Astrocyte (in vitro differentiated cells and primary cell): ENCODE results near the gene PFDN4. TPM values are rescaled to one million over a fixed set of nuclear protein-coding genes. Genes with fewer than 3 reads are reported as not detected.
A peak's percentile ranks its signal among the peaks of the same experiment; 100 is the strongest.

Experiments
- DNase-seq: peaks from one replicate; pipeline ENCODE4 v3.0.0-alpha.2; 2010; ENCODE audit warnings: low read depth
- FAIRE-seq: peaks from 2 replicates; lab custom pipeline; 2011; peaks lifted over from hg19 to GRCh38; lab: Jason Lieb, UNC
- H2AFZ ChIP-seq: 2 replicates; pipeline ENCODE4 v1.6.0; 2012; ENCODE audit warnings: low read depth, low read length, inconsistent platforms
- H3K27ac ChIP-seq: 2 replicates; pipeline ENCODE4 v1.5.1; 2011; ENCODE audit warnings: low read depth, low read length, inconsistent platforms
- H3K27me3 ChIP-seq: 2 replicates; pipeline ENCODE4 v1.6.0; 2011; ENCODE audit warnings: low read length, inconsistent platforms; ENCODE audit not compliant: insufficient read depth
- H3K36me3 ChIP-seq: 2 replicates; pipeline ENCODE4 v1.5.1; 2011; ENCODE audit warnings: low read length, inconsistent platforms; ENCODE audit not compliant: insufficient read depth
- H3K4me1 ChIP-seq: 2 replicates; pipeline ENCODE4 v1.5.1; 2011; ENCODE audit warnings: low read length, inconsistent platforms; ENCODE audit not compliant: insufficient read depth
- H3K4me2 ChIP-seq: 2 replicates; pipeline ENCODE4 v1.6.0; 2012; ENCODE audit warnings: low read length, inconsistent platforms
- H3K4me3 ChIP-seq: 2 replicates; pipeline ENCODE4 v1.5.1; 2011; ENCODE audit warnings: low read depth, mild to moderate bottlenecking, low read length, inconsistent platforms; ENCODE audit not compliant: insufficient read depth
- H3K79me2 ChIP-seq: 2 replicates; pipeline ENCODE4 v1.6.0; 2012; ENCODE audit warnings: mild to moderate bottlenecking, low read length, inconsistent platforms; ENCODE audit not compliant: insufficient read depth
- H3K9ac ChIP-seq: 2 replicates; pipeline ENCODE4 v1.6.0; 2012; ENCODE audit warnings: mild to moderate bottlenecking, low read length, inconsistent platforms
- H3K9me3 ChIP-seq: 2 replicates; pipeline ENCODE4 v1.5.1; 2012; ENCODE audit warnings: low read depth, mild to moderate bottlenecking, low read length, inconsistent platforms; ENCODE audit not compliant: insufficient read depth
- H4K20me1 ChIP-seq: 2 replicates; pipeline ENCODE4 v1.6.0; 2012; ENCODE audit warnings: low read length, inconsistent platforms; ENCODE audit not compliant: insufficient read depth
- H3K27ac Mint-ChIP-seq: one replicate; pipeline ENCODE4 v1.8.0; 2021; ENCODE audit warnings: mild to moderate bottlenecking, mixed read lengths; ENCODE audit not compliant: unreplicated experiment
- H3K27me3 Mint-ChIP-seq: one replicate; pipeline ENCODE4 v1.8.0; 2021; ENCODE audit warnings: low read depth, mixed read lengths; ENCODE audit not compliant: unreplicated experiment
- H3K36me3 Mint-ChIP-seq: one replicate; pipeline ENCODE4 v1.8.0; 2021; ENCODE audit warnings: low read depth, mixed read lengths; ENCODE audit not compliant: unreplicated experiment
- H3K4me1 Mint-ChIP-seq: one replicate; pipeline ENCODE4 v1.8.0; 2021; ENCODE audit warnings: low read depth, mixed read lengths; ENCODE audit not compliant: unreplicated experiment
- H3K4me3 Mint-ChIP-seq: one replicate; pipeline ENCODE4 v1.8.0; 2021; ENCODE audit warnings: mild to moderate bottlenecking, moderate library complexity, mixed read lengths; ENCODE audit not compliant: unreplicated experiment
- H3K9me3 Mint-ChIP-seq: one replicate; pipeline ENCODE4 v1.8.0; 2021; ENCODE audit warnings: mild to moderate bottlenecking, mixed read lengths; ENCODE audit not compliant: unreplicated experiment
- CTCF ChIP-seq: IDR thresholded peaks from 2 replicates; pipeline ENCODE4 v1.5.1; 2011; ENCODE audit warnings: low read depth, mild to moderate bottlenecking, inconsistent platforms, low read length, moderate library complexity; ENCODE audit not compliant: insufficient read depth
- EZH2 ChIP-seq: IDR thresholded peaks from 2 replicates; pipeline ENCODE4 v1.6.1; 2012; ENCODE audit warnings: mild to moderate bottlenecking, low read length, inconsistent platforms; ENCODE audit not compliant: insufficient read depth
- total RNA-seq: library from RNA; stranded (reverse); gene quantifications from 2 replicates; pipeline ENCODE4 v1.2.1, GENCODE V29; 2021

Gene PFDN4
- total RNA-seq, 1 donor from 2014 or later: 35.2 TPM

GRCh38 chr20:54218470-54218869 lies 10.6 kb downstream of the PFDN4 start:
- TF ChIP-seq CTCF: no peak
- Mint-ChIP-seq H3K4me1 (peaks cover 7% of the 10 kb centered on the region), H3K4me3 (no peak overlapping the region), H3K36me3 (peaks cover 2% of the 10 kb centered on the region), H3K9me3 (no peaks in the 10 kb centered on the region), H3K27ac (no peak overlapping the region), H3K27me3 (no peaks in the 10 kb centered on the region)
- Histone ChIP-seq H3K27ac (no peak overlapping the region), H3K4me1 (no peaks in the 10 kb centered on the region), H3K9me3 (no peaks in the 10 kb centered on the region), H3K9ac (no peak overlapping the region), H3K79me2 (peaks cover 22% of the 10 kb centered on the region), H2AFZ (no peak overlapping the region), H3K4me3 (no peak overlapping the region), H3K36me3 (peaks cover 7% of the 10 kb centered on the region), H3K4me2 (no peak overlapping the region), H4K20me1 (peaks cover 27% of the 10 kb centered on the region), H3K27me3 (no peaks in the 10 kb centered on the region)
- DNase-seq (no peak), FAIRE-seq (no peak)

- no peaks in the 10 kb centered on the region for H3K9me3 ChIP-seq
- Mint-ChIP-seq H3K9me3 (no peaks in the 10 kb centered on the region), H3K36me3 (peaks cover 2% of the 10 kb centered on the region), H3K4me1 (peaks cover 7% of the 10 kb centered on the region), H3K27ac (no peak overlapping the region), H3K27me3 (no peaks in the 10 kb centered on the region), H3K4me3 (no peak overlapping the region)
- peaks cover 9% of the 10 kb centered on the region for H3K79me2 ChIP-seq
- H3K4me1 ChIP-seq: no peaks in the 10 kb centered on the region
- no peaks in the 10 kb centered on the region for H3K27me3 ChIP-seq
- H2AFZ ChIP-seq: no peak overlapping the region
- H4K20me1 ChIP-seq: peaks cover 15% of the 10 kb centered on the region
- H3K27ac ChIP-seq: no peak overlapping the region
- TF ChIP-seq EZH2 (no peak), CTCF (peak; percentile 49)
- peaks cover 4% of the 10 kb centered on the region for H3K36me3 ChIP-seq
- H3K4me3 ChIP-seq: no peak overlapping the region
- H3K4me2 ChIP-seq: no peak overlapping the region
- DNase-seq: peak; percentile 23
- no peak for FAIRE-seq
- H3K9ac ChIP-seq: no peak overlapping the region
Observed at GRCh38 chr20:54219751-54220426, 12.0 kb downstream of the PFDN4 start.

GRCh38 chr20:54220722-54221121 lies 12.8 kb downstream of the PFDN4 start:
- Histone ChIP-seq H3K9me3 (no peaks in the 10 kb centered on the region), H3K4me2 (no peak overlapping the region), H3K27ac (no peak overlapping the region), H3K79me2 (peaks cover 5% of the 10 kb centered on the region), H3K9ac (no peak overlapping the region), H2AFZ (no peak overlapping the region), H3K27me3 (no peaks in the 10 kb centered on the region), H3K4me1 (no peaks in the 10 kb centered on the region), H3K36me3 (peaks cover under 1% of the 10 kb centered on the region), H3K4me3 (no peak overlapping the region), H4K20me1 (peaks cover 8% of the 10 kb centered on the region)
- Mint-ChIP-seq H3K4me3 (no peak overlapping the region), H3K36me3 (peaks cover 2% of the 10 kb centered on the region), H3K4me1 (peaks cover 7% of the 10 kb centered on the region), H3K9me3 (no peaks in the 10 kb centered on the region), H3K27me3 (no peaks in the 10 kb centered on the region), H3K27ac (no peak overlapping the region)
- no peak for TF ChIP-seq CTCF
- TF ChIP-seq EZH2: no peak
- FAIRE-seq: no peak
- no peak for DNase-seq
